Ovary (tissue), 10 donors: ENCODE results near the gene MYBPHL. TPM values are rescaled to one million over a fixed set of nuclear protein-coding genes. Genes with fewer than 3 reads are reported as not detected.

Experiments used
- DNase-seq, 5 donors: peaks; one replicate each; pipeline ENCODE4 v3.0.0-alpha.2; 2019 to 2020
- H3K27ac ChIP-seq, 2 donors: fragments of 200-600 bp; one replicate each; pipeline versions ENCODE4 v1.5.1 to v1.8.0; 2019 to 2022
- H3K27me3 ChIP-seq: fragments of 200-600 bp; one replicate; pipeline ENCODE4 v1.8.0; 2022
- H3K36me3 ChIP-seq: fragments of 200-600 bp; sonication (generic); one replicate; pipeline ENCODE4 v1.5.1; 2019
- H3K4me1 ChIP-seq: one replicate; pipeline ENCODE4 v1.8.1; 2013; ENCODE audit warnings: mild to moderate bottlenecking, moderate library complexity; ENCODE audit not compliant: insufficient read depth
- H3K4me3 ChIP-seq: fragments of 200-600 bp; sonication (generic); one replicate; pipeline ENCODE4 v1.5.1; 2017
- H3K9me3 ChIP-seq, 2 donors: fragments of 200-600 bp in 1 of 2; sonication (generic) in 1 of 2; one replicate each; pipeline versions ENCODE4 v1.5.1 to v1.8.1; 2013 to 2019; ENCODE audit warnings: mild to moderate bottlenecking in 1 of 2, moderate library complexity in 1 of 2
- CTCF ChIP-seq, 3 donors: fragments of 450-650 bp in 2 of 3; fragments of 200-600 bp in 1 of 3; IDR thresholded peaks; one replicate each; pipeline versions ENCODE4 v1.5.1 to v1.8.0; 2016 to 2022; ENCODE audit warnings: antibody characterized with exemption in 3 of 3, mild to moderate bottlenecking in 1 of 3
- EP300 ChIP-seq: sonication (generic); formaldehyde crosslinking; IDR thresholded peaks from one replicate; pipeline ENCODE4 v1.6.1; 2017; ENCODE audit warnings: antibody characterized with exemption
- POLR2A ChIP-seq: fragments of 450-650 bp; IDR thresholded peaks from one replicate; pipeline ENCODE4 v1.6.1; 2017; ENCODE audit warnings: antibody characterized with exemption, mild to moderate bottlenecking, moderate library complexity
- WGBS, 3 donors: extraction: QIAGEN DNeasy Blood & Tissue Kit in 1 of 3; methylation state at CpG; one replicate each; pipeline versions ENCODE4 v1.1.5 to v1.1.7; 2013 to 2017; 5-methylcytosine and 5-hydroxymethylcytosine counted together
- intact Hi-C, 4 donors: fragments of 100-400 bp; cut with DNase I; formaldehyde crosslinking; loops; one replicate each; pipeline versions ENCODE4 v1.11.0 to v1.15.1; 2022 to 2023
- long read RNA-seq, 3 donors: library from polyadenylated mRNA in 2 of 3; unstranded in 2 of 3; transcript quantifications; one replicate each; pipeline ENCODE4 v2.0.0 and lab custom pipeline, GENCODE V29; 2021 to 2026
- polyA plus RNA-seq, 2 donors: library from polyadenylated mRNA; stranded (reverse); fragments of 200-250 nt in 1 of 2; fragments of 350-450 nt in 1 of 2; fragmentation: Illumina TruSeq in 1 of 2; extraction: RNeasy Lipid Tissue Mini Kit (QIAGEN cat#74804) in 1 of 2; gene quantifications; one replicate each; pipeline ENCODE4 v1.2.3, GENCODE V29; 2013 to 2014
- total RNA-seq, 7 donors: library from RNA; depleted of rRNA in 2 of 7; stranded (reverse); fragments of >200 nt in 2 of 7; fragmentation: NEBNext Ultra II Directional in 3 of 7; extraction: Animal tissue kit (Norgen Biotek cat#: 25700) in 3 of 7; gene quantifications; one replicate each; pipeline versions ENCODE4 v1.1.0 to v1.2.4, GENCODE V29; 2016 to 2023
- donor health status: DM: no; HTN: no; CAD: no; lungs with moderate emphysema.
- donor health status: DM: no; HTN: no; CAD: no.
- donor health status: Bipolar disorder and iron deficiency.
- donor health status: DM: yes; HTN: yes; CAD: no.
- donor health status: DM: no; HTN: no; CAD: no.
- donor health status: DM: yes; HTN: yes; CAD: no.

The MYBPHL gene
- total RNA-seq (under 1 TPM in 1 of 7 donors, not detected in 6; 0.38 TPM), polyA plus RNA-seq (not detected)
- long read RNA-seq, donor 1, result 0 reads
- long read RNA-seq, donor 2, result 0 reads
- long read RNA-seq, donor 3, result 0 reads

- TF ChIP-seq CTCF (IDR thresholded peaks at IDR 0.05), result no peak
- no peak for TF ChIP-seq POLR2A
- no peak for TF ChIP-seq EP300
Observed at GRCh38 chr1:109306832-109307273, at the start of gene MYBPHL. TSS of gene MYBPHL (minus strand) at chr1:109307011. CDS start at chr1:109306991, 20 bp downstream.

GRCh38 chr1:109356505-109356904, 49.7 kb upstream of the MYBPHL start:
- no peak overlapping the region for H3K27ac ChIP-seq
- intact Hi-C loops, result no loop called here

More at GRCh38 chr1:109306832-109307273, at the start of gene MYBPHL:
- H3K4me1 ChIP-seq, result no peaks in the 10 kb centered on the region
- no peaks in the 10 kb centered on the region for H3K9me3 ChIP-seq
- no peak within 1 kb of the TSS for H3K4me3 ChIP-seq
- no peak for DNase-seq
- intact Hi-C loops, result loop anchor here in 1 of 4 donors (2.0 kb wide), 1 partner anchor 20 kb away; no protein-coding TSS in a partner anchor
- WGBS, 3 donors, result 76 to 80% (median 79%) methylated on average over 5 to 7 of the region's 7 CpGs
- H3K27me3 ChIP-seq, result no peaks in the 10 kb centered on the region
- no peak within 1 kb of the TSS for H3K27ac ChIP-seq
- H3K36me3 ChIP-seq, result no peaks in the 10 kb centered on the region

GRCh38 chr1:109354929-109355328, 48.1 kb upstream of the MYBPHL start:
- WGBS, 3 donors, result 22 to 77% (median 33%) methylated on average over 3 of the region's 3 CpGs
- no peak overlapping the region for H3K27ac ChIP-seq
- TF ChIP-seq CTCF (IDR thresholded peaks at IDR 0.05) (no peak), POLR2A (no peak), EP300 (no peak)
- no peak for DNase-seq
- H3K4me3 ChIP-seq, result no peak overlapping the region
- no peaks in the 10 kb centered on the region for H3K27me3 ChIP-seq
- no peaks in the 10 kb centered on the region for H3K36me3 ChIP-seq
- peaks cover 2% of the 10 kb centered on the region for H3K4me1 ChIP-seq
- H3K9me3 ChIP-seq, result no peaks in the 10 kb centered on the region
- intact Hi-C loops, result no loop called here

More at GRCh38 chr1:109356505-109356904, 49.7 kb upstream of the MYBPHL start:
- 8 to 17% (median 9%) methylated on average over 1 of the region's 1 CpG for whole genome bisulfite sequencing, 3 donors
- H3K9me3 ChIP-seq, result no peaks in the 10 kb centered on the region
- no peaks in the 10 kb centered on the region for H3K27me3 ChIP-seq
- no peak for TF ChIP-seq EP300
- no peaks in the 10 kb centered on the region for H3K36me3 ChIP-seq
- peaks cover 2% of the 10 kb centered on the region for H3K4me1 ChIP-seq
- no peak for DNase-seq
- no peak overlapping the region for H3K4me3 ChIP-seq

GRCh38 chr1:109351457-109351856, 44.6 kb upstream of the MYBPHL start:
- Histone ChIP-seq H3K4me1 (no peaks in the 10 kb centered on the region), H3K27ac (no peak overlapping the region), H3K36me3 (no peaks in the 10 kb centered on the region), H3K4me3 (no peak overlapping the region), H3K27me3 (no peaks in the 10 kb centered on the region), H3K9me3 (no peaks in the 10 kb centered on the region)
- TF ChIP-seq POLR2A (no peak), EP300 (no peak), CTCF (IDR thresholded peaks at IDR 0.05) (no peak)
- 87 to 91% (median 88%) methylated on average over 5 of the region's 5 CpGs for WGBS, 3 donors
- DNase-seq, result no peak
- intact Hi-C loops, result no loop called here

- H3K27me3 ChIP-seq, result no peaks in the 10 kb centered on the region
- no peak overlapping the region for H3K27ac ChIP-seq
- DNase-seq, result no peak
- no peaks in the 10 kb centered on the region for H3K9me3 ChIP-seq
- intact Hi-C loops, result no loop called here
- 81 to 94% (median 90%) methylated on average over 1 of the region's 1 CpG for WGBS, 3 donors
- TF ChIP-seq CTCF (IDR thresholded peaks at IDR 0.05) (no peak), EP300 (no peak), POLR2A (no peak)
- H3K36me3 ChIP-seq, result no peaks in the 10 kb centered on the region
- H3K4me3 ChIP-seq, result no peak overlapping the region
- H3K4me1 ChIP-seq, result no peaks in the 10 kb centered on the region
Observed at GRCh38 chr1:109350655-109351054, 43.8 kb upstream of the MYBPHL start.
